Cardiac muscle cell (in vitro differentiated cells and primary cell): Measurements from ENCODE around the gene PXK. TPM values are rescaled to one million over a fixed set of nuclear protein-coding genes. Genes with fewer than 3 reads are reported as not detected.
"Not testable (repeated sequence)": the region's sequence is repeated elsewhere in the genome, so short reads cannot be mapped to it uniquely, and the experiment has no call there.

Experiments used
- DNase-seq, 2 donors: peaks; one replicate each; pipeline versions ENCODE4 v3.0.0 to v3.0.0-alpha.2; 2010 to 2017; ENCODE audit warnings: low read depth in 1 of 2, low spot score in 1 of 2
- H3K27ac ChIP-seq: fragments of 200-600 bp; sonication (generic); 2 replicates; pipeline ENCODE4 v1.5.1; 2016
- H3K27me3 ChIP-seq: fragments of 200-600 bp; sonication (generic); 2 replicates; pipeline ENCODE4 v1.6.0; 2016; ENCODE audit warnings: control low read depth
- H3K36me3 ChIP-seq: fragments of 200-600 bp; sonication (generic); 2 replicates; pipeline ENCODE4 v1.5.1; 2016; ENCODE audit warnings: control low read depth
- H3K4me1 ChIP-seq: fragments of 200-600 bp; sonication (generic); 2 replicates; pipeline ENCODE4 v1.8.1; 2017; ENCODE audit warnings: low read depth, mild to moderate bottlenecking, mixed run types
- H3K4me3 ChIP-seq: fragments of 200-600 bp; sonication (generic); 2 replicates; pipeline ENCODE4 v1.5.1; 2016; ENCODE audit warnings: mild to moderate bottlenecking
- H3K9me3 ChIP-seq: fragments of 200-600 bp; sonication (generic); 2 replicates; pipeline ENCODE4 v1.5.1; 2017; ENCODE audit warnings: low read depth, mild to moderate bottlenecking, control low read depth
- CTCF ChIP-seq: IDR thresholded peaks from 2 replicates; pipeline ENCODE4 v1.5.1; 2012; ENCODE audit warnings: low read depth, mild to moderate bottlenecking, low read length
- polyA plus RNA-seq: library from polyadenylated mRNA; unstranded; fragments of >200 nt; fragmentation: Nextera tagmentation; extraction: Ambion mirVana; gene quantifications from 2 replicates; pipeline ENCODE4 v1.2.1, GENCODE V29; 2016
- total RNA-seq: library from RNA; depleted of rRNA; stranded (reverse); fragments of >200 nt; gene quantifications from 2 replicates; pipeline ENCODE4 v1.2.3, GENCODE V29; 2016

The PXK gene
- total and polyA plus RNA-seq, 2 experiments from 2014 or later, result 18.1 to 26.8 TPM

GRCh38 chr3:58336135-58336882 is 3.6 kb downstream of the PXK start:
- Histone ChIP-seq H3K9me3 (no peaks in the 10 kb centered on the region), H3K27ac (no peak overlapping the region), H3K4me3 (no peak overlapping the region), H3K36me3 (no peaks in the 10 kb centered on the region), H3K4me1 (peaks cover 8% of the 10 kb centered on the region), H3K27me3 (no peaks in the 10 kb centered on the region)
- no peak for TF ChIP-seq CTCF
- peak in 1 of 2 donors; percentile 48 for DNase-seq

- TF ChIP-seq CTCF, result no peak
- no peaks in the 10 kb centered on the region for H3K36me3 ChIP-seq
- H3K4me1 ChIP-seq, result peaks cover 8% of the 10 kb centered on the region
- no peak overlapping the region for H3K4me3 ChIP-seq
- DNase-seq, result no peak
- H3K27ac ChIP-seq, result no peak overlapping the region
- no peaks in the 10 kb centered on the region for H3K9me3 ChIP-seq
- H3K27me3 ChIP-seq, result no peaks in the 10 kb centered on the region
Measured at GRCh38 chr3:58337190-58337589, 4.5 kb downstream of the PXK start.

GRCh38 chr3:58339146-58339545 is 6.5 kb downstream of the PXK start:
- H3K27me3 ChIP-seq, DNase-seq, H3K4me1 ChIP-seq, H3K27ac ChIP-seq, H3K36me3 ChIP-seq, H3K9me3 ChIP-seq, H3K4me3 ChIP-seq: not testable (repeated sequence)

- Histone ChIP-seq H3K4me3 (no peak overlapping the region), H3K9me3 (no peaks in the 10 kb centered on the region), H3K36me3 (no peaks in the 10 kb centered on the region), H3K27ac (peak overlapping the region; percentile 71), H3K27me3 (no peaks in the 10 kb centered on the region), H3K4me1 (peaks cover 8% of the 10 kb centered on the region)
- TF ChIP-seq CTCF, result no peak
- no peak for DNase-seq
Measured at GRCh38 chr3:58340594-58341244, 8.0 kb downstream of the PXK start.

GRCh38 chr3:58341376-58341775 is 8.7 kb downstream of the PXK start:
- H3K4me1 ChIP-seq, result peaks cover 8% of the 10 kb centered on the region
- TF ChIP-seq CTCF, result no peak
- H3K27me3 ChIP-seq, result no peaks in the 10 kb centered on the region
- peak overlapping the region; percentile 71 for H3K27ac ChIP-seq
- H3K36me3 ChIP-seq, result no peaks in the 10 kb centered on the region
- H3K9me3 ChIP-seq, result no peaks in the 10 kb centered on the region
- no peak for DNase-seq
- H3K4me3 ChIP-seq, result no peak overlapping the region

GRCh38 chr3:58342676-58343075 is 10.0 kb downstream of the PXK start:
- H3K36me3 ChIP-seq, result no peaks in the 10 kb centered on the region
- no peaks in the 10 kb centered on the region for H3K27me3 ChIP-seq
- no peak for TF ChIP-seq CTCF
- H3K4me1 ChIP-seq, result peaks cover 8% of the 10 kb centered on the region
- H3K27ac ChIP-seq, result no peak overlapping the region
- DNase-seq, result no peak
- H3K9me3 ChIP-seq, result no peaks in the 10 kb centered on the region
- no peak overlapping the region for H3K4me3 ChIP-seq
